GM18526 (cell line): ENCODE measurements around the gene INPP5A.

Experiments used
- POLR2A ChIP-seq: IDR thresholded peaks from 3 replicates; pipeline ENCODE4 v1.6.1; 2011; ENCODE audit not compliant: insufficient read length; ENCODE audit errors: extremely low read depth

The INPP5A gene

GRCh38 chr10:132632851-132633684, 95.5 kb downstream of the INPP5A start:
- no peak for TF ChIP-seq POLR2A

GRCh38 chr10:132634241-132634946, 96.8 kb downstream of the INPP5A start:
- no peak for TF ChIP-seq POLR2A

GRCh38 chr10:132634947-132635271, 97.3 kb downstream of the INPP5A start:
- no peak for TF ChIP-seq POLR2A

DNA sequence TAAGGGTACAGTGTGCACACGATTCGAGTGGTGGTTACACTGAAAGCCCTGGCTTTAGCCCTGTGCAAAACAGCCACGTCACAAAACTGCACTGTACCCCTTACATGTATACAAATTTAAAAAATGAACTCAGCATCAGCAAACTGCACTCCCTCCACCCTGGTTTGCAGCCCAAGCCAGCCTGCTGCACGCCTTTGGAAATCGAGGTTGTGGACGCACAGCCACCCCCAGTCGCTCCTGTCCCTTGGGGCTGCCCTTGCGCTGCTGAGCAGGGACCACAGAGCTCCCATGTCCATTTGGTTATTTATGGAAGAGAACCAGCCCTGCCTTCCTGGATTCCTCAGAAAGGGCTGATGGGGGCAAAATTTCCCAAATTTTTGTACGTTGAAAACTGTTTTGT, 98.8 kb downstream of the INPP5A start:
- no peak for TF ChIP-seq POLR2A

- no peak for TF ChIP-seq POLR2A
Measured at GRCh38 chr10:132637477-132638129, 100.0 kb downstream of the INPP5A start.

- no peak for TF ChIP-seq POLR2A
Measured at GRCh38 chr10:132638130-132638515, 100.5 kb downstream of the INPP5A start.

GRCh38 chr10:132639470-132639869, 101.9 kb downstream of the INPP5A start:
- TF ChIP-seq POLR2A = no peak

GRCh38 chr10:132640326-132641125, 102.9 kb downstream of the INPP5A start:
- TF ChIP-seq POLR2A = no peak

DNA sequence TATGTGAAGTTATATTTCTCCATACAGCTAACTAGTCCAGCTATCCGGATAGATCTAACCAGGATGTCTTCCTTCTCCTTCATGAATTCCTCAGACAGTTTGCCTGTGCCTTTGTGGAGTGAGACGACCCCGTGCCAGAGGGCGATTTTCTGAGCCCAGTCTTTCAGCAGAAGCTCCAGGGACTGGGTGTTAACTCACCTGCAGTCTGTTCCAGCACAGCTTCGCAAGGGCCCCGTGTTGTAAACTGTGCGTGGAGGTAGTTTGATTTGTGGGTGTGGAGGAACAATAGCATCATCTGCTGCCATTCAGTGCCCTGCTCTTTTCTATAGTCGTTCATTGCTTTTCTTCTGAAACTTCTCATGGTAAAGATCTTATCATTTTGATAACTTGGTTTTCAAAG, 103.8 kb downstream of the INPP5A start:
- TF ChIP-seq POLR2A = no peak

- no peak for TF ChIP-seq POLR2A
Measured at GRCh38 chr10:132641966-132642731, 104.6 kb downstream of the INPP5A start.

DNA sequence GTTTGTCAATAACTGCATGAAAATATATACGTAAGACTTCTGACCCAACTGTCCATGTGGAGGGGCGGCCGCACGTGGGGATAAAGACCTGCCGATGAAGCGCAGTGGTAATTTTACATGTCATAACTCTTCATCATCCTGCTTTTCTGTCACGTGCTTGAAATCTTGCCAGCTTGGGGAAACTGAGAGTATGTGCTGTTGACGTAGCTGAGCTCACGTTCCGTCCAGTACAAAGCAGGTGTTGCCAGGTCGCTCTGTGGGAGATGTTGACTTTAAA, 105.1 kb downstream of the INPP5A start:
- no peak for TF ChIP-seq POLR2A

- TF ChIP-seq POLR2A = no peak
Measured at GRCh38 chr10:132643709-132644526, 106.3 kb downstream of the INPP5A start.

DNA sequence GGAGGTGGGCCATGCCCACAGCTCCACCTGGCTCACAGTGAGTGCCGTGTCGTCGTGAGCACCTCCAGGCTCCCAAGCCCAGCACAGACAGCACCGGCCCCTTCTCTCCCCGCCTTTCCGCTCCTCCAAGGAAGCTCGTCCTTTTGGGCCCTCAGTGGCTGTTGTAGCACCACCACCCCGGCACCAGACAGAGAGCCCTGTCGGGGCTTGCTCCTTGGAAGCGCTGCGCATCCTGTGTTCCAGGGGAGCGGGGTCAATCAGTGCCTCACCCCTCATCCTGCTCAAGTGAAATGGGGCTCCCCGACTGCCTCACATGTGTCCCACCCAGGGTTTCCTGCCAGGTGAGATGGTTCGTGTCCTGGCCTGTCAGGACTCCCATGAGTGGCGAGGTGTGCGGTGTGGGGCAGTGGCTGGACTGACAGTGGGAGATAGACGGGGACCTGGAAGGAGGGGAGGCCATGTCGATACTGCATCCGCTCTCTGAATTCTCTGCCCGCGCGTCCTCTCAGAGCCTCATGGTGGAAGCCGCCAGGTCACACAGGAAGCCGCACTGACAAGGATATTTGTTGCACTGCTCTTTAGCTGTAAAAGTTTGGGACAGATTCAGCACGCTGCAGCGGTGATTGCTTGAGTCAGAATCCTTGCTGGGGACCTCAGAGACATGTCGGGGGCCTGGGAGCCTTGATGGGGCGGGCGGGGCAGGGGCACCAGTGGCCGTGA, 107.1 kb downstream of the INPP5A start:
- no peak for TF ChIP-seq POLR2A

DNA sequence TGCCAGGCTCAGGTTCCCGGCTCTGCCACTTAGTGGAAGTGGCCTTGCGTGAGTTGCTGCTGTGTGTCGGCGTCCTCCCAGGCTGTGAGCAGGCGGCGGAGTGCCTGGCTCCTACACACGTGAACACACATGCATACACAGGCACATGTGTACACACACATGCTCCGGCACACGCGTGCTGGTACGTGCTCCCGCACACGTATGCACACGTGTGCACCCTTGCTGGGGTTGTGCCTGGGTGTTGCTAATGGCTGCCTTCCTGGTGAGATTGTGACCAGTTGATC, 107.6 kb downstream of the INPP5A start:
- TF ChIP-seq POLR2A = no peak
